ENCODE results near the gene JAKMIP2.

The JAKMIP2 gene

GRCh38 chr5:147648597-147648996 lies 133.9 kb downstream of the JAKMIP2 start:
- H3K9me3 ChIP-seq (ENCODE audit: control insufficient read depth, low read length) = no peaks in the 10 kb centered on the region
- H2AFZ ChIP-seq = no peak overlapping the region
- H3K9ac ChIP-seq = no peak overlapping the region
- H3K27ac ChIP-seq = no peak overlapping the region
- no peaks in the 10 kb centered on the region for H3K27me3 ChIP-seq (ENCODE audit: control insufficient read depth, insufficient read depth, low read length)
- no peaks in the 10 kb centered on the region for H3K79me2 ChIP-seq
- no peaks in the 10 kb centered on the region for H3K4me1 ChIP-seq
- no peak overlapping the region for H3K4me3 ChIP-seq (ENCODE audit: low read depth, low read length)
- H3K36me3 ChIP-seq (ENCODE audit: control insufficient read depth, insufficient read depth, low read length) = no peaks in the 10 kb centered on the region
- TF ChIP-seq, protein P1, sequence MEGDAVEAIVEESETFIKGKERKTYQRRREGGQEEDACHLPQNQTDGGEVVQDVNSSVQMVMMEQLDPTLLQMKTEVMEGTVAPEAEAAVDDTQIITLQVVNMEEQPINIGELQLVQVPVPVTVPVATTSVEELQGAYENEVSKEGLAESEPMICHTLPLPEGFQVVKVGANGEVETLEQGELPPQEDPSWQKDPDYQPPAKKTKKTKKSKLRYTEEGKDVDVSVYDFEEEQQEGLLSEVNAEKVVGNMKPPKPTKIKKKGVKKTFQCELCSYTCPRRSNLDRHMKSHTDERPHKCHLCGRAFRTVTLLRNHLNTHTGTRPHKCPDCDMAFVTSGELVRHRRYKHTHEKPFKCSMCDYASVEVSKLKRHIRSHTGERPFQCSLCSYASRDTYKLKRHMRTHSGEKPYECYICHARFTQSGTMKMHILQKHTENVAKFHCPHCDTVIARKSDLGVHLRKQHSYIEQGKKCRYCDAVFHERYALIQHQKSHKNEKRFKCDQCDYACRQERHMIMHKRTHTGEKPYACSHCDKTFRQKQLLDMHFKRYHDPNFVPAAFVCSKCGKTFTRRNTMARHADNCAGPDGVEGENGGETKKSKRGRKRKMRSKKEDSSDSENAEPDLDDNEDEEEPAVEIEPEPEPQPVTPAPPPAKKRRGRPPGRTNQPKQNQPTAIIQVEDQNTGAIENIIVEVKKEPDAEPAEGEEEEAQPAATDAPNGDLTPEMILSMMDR (IDR thresholded peaks at IDR 0.05) = no peak
- H3K4me2 ChIP-seq (ENCODE audit: low read length) = no peak overlapping the region

DNA sequence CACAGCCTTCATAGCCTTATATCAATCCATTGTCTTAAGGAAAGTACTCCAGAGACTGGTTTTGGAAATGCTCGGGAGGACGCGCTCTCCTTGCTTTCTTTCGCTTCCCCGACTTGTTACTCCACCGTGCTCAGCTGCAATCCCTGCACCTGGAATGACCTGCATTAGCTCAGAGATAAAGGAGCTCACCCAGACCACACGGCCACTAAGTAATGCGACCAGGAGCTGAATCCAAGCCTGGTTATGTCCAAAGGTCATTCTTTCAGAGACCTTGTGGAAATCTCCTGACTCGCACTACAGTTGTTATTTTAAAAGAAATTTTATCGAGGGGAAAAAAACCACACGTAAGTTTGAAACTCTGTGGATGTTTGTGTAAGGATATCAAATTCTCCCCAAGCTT lies 137.3 kb downstream of the JAKMIP2 start:
- Histone ChIP-seq H2AFZ (no peak overlapping the region), H3K36me3 (ENCODE audit: control insufficient read depth, insufficient read depth, low read length) (no peaks in the 10 kb centered on the region), H3K9me3 (ENCODE audit: control insufficient read depth, low read length) (no peaks in the 10 kb centered on the region), H3K27me3 (ENCODE audit: control insufficient read depth, insufficient read depth, low read length) (no peaks in the 10 kb centered on the region), H3K4me3 (ENCODE audit: low read depth, low read length) (no peak overlapping the region), H3K9ac (no peak overlapping the region), H3K4me1 (no peaks in the 10 kb centered on the region), H3K27ac (no peak overlapping the region), H3K79me2 (no peaks in the 10 kb centered on the region), H3K4me2 (ENCODE audit: low read length) (no peak overlapping the region)
- TF ChIP-seq, protein P1 (IDR thresholded peaks at IDR 0.05) = no peak

- Histone ChIP-seq H3K4me3 (ENCODE audit: low read depth, low read length) (no peak overlapping the region), H3K4me2 (ENCODE audit: low read length) (no peak overlapping the region), H3K36me3 (ENCODE audit: control insufficient read depth, insufficient read depth, low read length) (no peaks in the 10 kb centered on the region), H3K9me3 (ENCODE audit: control insufficient read depth, low read length) (no peaks in the 10 kb centered on the region), H3K27ac (no peak overlapping the region), H2AFZ (no peak overlapping the region), H3K79me2 (no peaks in the 10 kb centered on the region), H3K4me1 (no peaks in the 10 kb centered on the region), H3K27me3 (ENCODE audit: control insufficient read depth, insufficient read depth, low read length) (no peaks in the 10 kb centered on the region), H3K9ac (no peak overlapping the region)
- TF ChIP-seq, protein P1 (IDR thresholded peaks at IDR 0.05) = no peak
Measured at GRCh38 chr5:147644460-147644859, 138.1 kb downstream of the JAKMIP2 start.

- no peaks in the 10 kb centered on the region for H3K4me1 ChIP-seq
- no peak overlapping the region for H3K27ac ChIP-seq
- H3K9me3 ChIP-seq (ENCODE audit: control insufficient read depth, low read length) = no peaks in the 10 kb centered on the region
- H3K4me2 ChIP-seq (ENCODE audit: low read length) = no peak overlapping the region
- H3K9ac ChIP-seq = no peak overlapping the region
- H2AFZ ChIP-seq = no peak overlapping the region
- no peak overlapping the region for H3K4me3 ChIP-seq (ENCODE audit: low read depth, low read length)
- no peaks in the 10 kb centered on the region for H3K79me2 ChIP-seq
- H3K27me3 ChIP-seq (ENCODE audit: control insufficient read depth, insufficient read depth, low read length) = no peaks in the 10 kb centered on the region
- no peaks in the 10 kb centered on the region for H3K36me3 ChIP-seq (ENCODE audit: control insufficient read depth, insufficient read depth, low read length)
- TF ChIP-seq, protein P1 (IDR thresholded peaks at IDR 0.05) = no peak
Measured at GRCh38 chr5:147643142-147643541, 139.4 kb downstream of the JAKMIP2 start.

GRCh38 chr5:147642666-147643065 lies 139.9 kb downstream of the JAKMIP2 start:
- Histone ChIP-seq H2AFZ (no peak overlapping the region), H3K9ac (no peak overlapping the region), H3K27ac (no peak overlapping the region), H3K4me3 (ENCODE audit: low read depth, low read length) (no peak overlapping the region), H3K4me2 (ENCODE audit: low read length) (no peak overlapping the region), H3K4me1 (no peaks in the 10 kb centered on the region), H3K9me3 (ENCODE audit: control insufficient read depth, low read length) (no peaks in the 10 kb centered on the region), H3K27me3 (ENCODE audit: control insufficient read depth, insufficient read depth, low read length) (no peaks in the 10 kb centered on the region), H3K79me2 (no peaks in the 10 kb centered on the region), H3K36me3 (ENCODE audit: control insufficient read depth, insufficient read depth, low read length) (no peaks in the 10 kb centered on the region)
- TF ChIP-seq, protein P1 (IDR thresholded peaks at IDR 0.05) = no peak
